Ishikawa (cell line): ENCODE results near the gene TTC29.

Experiments
- CREB1 ChIP-seq: IDR thresholded peaks from 2 replicates; pipeline ENCODE4 v1.6.1; 2012; ENCODE audit warnings: low read depth
- EP300 ChIP-seq: IDR thresholded peaks from 2 replicates; pipeline ENCODE4 v1.6.1; 2012; ENCODE audit warnings: borderline replicate concordance
- TEAD4 ChIP-seq: IDR thresholded peaks from 2 replicates; pipeline ENCODE4 v1.6.1; 2012
- USF1 ChIP-seq: IDR thresholded peaks from 2 replicates; pipeline ENCODE4 v1.6.1; 2012
- ZBTB7A ChIP-seq: IDR thresholded peaks from 2 replicates; pipeline ENCODE4 v1.6.1; 2012; ENCODE audit warnings: low read depth
- TF ChIP-seq, protein P1 (sequence below): IDR thresholded peaks from 2 replicates; pipeline ENCODE4 v1.6.1; 2012

- TF ChIP-seq ZBTB7A, result no peak
- TF ChIP-seq EP300, result no peak
- TF ChIP-seq, protein P1, sequence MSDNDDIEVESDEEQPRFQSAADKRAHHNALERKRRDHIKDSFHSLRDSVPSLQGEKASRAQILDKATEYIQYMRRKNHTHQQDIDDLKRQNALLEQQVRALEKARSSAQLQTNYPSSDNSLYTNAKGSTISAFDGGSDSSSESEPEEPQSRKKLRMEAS, result no peak
- no peak for TF ChIP-seq CREB1
- TF ChIP-seq TEAD4, result no peak
- TF ChIP-seq USF1, result no peak
These were observed 1.8 kb downstream of the TTC29 start for GRCh38 chr4:146943691-146944375.
